ENCODE data around the gene GCNT3.
"Not testable (repeated sequence)": the region's sequence is repeated elsewhere in the genome, so short reads cannot be mapped to it uniquely, and the experiment has no call there.

Gene GCNT3

GRCh38 chr15:59622289-59622688 is 10.7 kb downstream of the GCNT3 start:
- peak; percentile 37 for DNase-seq

- no peak for DNase-seq
Observed at GRCh38 chr15:59632714-59633113, 21.1 kb downstream of the GCNT3 start.

GRCh38 chr15:59636184-59636583 is 24.6 kb downstream of the GCNT3 start:
- DNase-seq = no peak

DNA sequence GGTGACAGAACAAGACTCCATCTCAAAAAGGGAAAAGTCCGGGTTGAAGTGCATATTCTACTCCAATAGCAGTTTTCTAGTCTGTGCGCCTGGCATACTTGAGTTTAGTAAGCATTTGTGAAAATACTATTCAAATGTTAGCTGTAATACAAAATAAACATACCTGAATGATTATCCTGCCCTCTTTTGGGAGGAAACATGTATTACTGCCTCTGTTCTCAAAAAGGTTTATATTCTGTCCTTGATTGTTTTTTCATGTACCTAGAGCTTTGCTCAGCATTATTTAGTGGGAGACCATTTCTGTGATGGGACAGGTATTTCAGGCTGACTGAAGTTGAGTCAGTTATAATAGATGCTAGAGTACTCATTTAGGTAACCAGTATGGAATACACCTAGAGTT is 25.9 kb downstream of the GCNT3 start:
- not testable (repeated sequence) for DNase-seq

DNA sequence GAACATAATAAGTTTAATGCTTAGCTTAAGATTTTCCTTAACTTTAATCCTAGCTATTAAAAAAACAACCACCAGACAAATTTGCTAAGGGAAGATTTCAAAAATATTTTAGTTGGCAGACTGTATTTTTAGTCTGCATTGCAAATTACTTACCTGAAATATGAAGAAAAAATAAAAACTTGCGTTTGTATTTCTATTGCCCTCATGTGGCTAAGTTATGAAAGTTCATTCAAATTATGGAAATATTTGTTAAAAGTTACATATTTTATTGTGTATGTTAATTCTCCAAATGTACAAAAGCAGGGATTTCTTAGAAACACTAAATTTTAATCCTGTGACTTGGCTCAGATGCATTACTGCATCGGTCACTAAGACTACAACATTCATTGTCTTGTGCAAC is 30.8 kb downstream of the GCNT3 start:
- DNase-seq = no peak

GRCh38 chr15:59644756-59645155 is 33.2 kb downstream of the GCNT3 start:
- DNase-seq = no peak

DNA sequence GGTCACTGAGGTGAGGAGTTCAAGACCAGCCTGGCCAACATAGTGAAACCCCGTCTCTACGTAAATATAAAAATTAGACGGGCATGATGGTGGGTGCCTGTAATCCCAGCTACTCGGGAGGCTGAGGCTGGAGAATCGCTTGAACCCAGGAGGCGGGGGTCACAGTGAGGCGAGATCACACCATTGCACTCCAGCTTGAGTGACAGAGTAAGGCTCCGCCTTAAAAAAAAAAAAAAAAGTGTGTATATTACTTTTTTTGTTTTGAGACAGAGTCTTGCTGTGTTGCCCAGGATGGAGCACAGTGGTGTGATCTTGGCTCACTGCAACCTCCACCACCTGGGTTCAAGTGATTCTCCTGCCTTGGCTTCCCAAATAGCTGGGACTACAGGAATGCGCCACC is 34.2 kb downstream of the GCNT3 start:
- not testable (repeated sequence) for DNase-seq

DNA sequence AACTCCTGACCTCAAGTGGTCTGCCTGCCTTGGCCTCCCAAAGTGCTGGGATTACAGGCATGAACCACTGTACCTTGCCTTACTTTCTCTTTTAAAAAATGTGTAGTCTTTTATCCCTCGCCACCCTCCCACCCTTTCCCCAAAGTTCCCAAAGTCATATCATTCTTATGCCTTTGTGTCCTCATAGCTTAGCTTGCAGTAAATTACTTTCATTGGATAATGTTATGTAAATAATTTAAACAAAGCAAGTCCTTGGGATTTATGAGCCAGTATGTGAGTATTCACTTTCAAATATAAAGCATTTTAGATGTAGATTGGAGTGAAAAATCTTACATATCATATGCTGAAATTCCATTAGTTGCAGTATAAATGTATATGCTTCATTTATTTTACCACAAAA is 34.7 kb downstream of the GCNT3 start:
- no peak for DNase-seq

GRCh38 chr15:59647085-59647484 is 35.5 kb downstream of the GCNT3 start:
- DNase-seq = no peak

DNA sequence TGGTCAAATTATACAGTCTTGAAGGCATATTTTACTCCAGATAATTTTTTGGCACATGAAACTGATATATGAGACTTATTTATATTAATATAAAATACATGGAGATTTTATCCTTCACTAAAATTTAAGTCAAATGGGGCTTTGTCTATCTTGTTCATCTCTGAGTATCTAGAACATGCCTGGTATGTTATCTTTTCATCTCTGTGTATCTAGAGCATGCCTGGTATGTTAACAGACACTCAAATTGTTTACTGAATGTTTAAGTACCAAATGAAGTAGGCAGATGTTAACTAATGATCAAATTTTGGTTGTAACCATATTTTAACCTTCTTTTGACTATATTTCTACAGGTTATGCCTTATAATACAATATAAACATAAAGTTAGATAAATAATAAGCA is 38.0 kb downstream of the GCNT3 start:
- no peak for DNase-seq

DNA sequence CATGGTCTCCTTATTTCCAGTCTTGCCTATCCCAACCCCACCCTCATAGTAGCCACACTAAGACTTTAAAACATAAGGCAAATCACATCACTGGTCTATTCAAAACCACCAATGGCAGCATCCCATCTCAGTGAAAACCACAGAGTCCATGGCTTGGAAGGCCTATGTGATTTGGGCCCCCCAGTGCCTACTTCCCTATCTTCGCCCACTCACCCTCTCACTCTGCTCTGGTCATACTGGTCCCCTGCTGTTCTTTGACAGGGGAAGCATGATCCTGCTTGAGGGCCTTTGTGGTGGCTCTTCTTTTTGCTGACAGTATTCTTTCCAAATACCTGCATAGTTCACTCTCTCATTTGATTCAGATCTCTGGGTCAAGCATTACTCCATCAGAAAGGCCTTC is 42.5 kb downstream of the GCNT3 start:
- DNase-seq = no peak

DNA sequence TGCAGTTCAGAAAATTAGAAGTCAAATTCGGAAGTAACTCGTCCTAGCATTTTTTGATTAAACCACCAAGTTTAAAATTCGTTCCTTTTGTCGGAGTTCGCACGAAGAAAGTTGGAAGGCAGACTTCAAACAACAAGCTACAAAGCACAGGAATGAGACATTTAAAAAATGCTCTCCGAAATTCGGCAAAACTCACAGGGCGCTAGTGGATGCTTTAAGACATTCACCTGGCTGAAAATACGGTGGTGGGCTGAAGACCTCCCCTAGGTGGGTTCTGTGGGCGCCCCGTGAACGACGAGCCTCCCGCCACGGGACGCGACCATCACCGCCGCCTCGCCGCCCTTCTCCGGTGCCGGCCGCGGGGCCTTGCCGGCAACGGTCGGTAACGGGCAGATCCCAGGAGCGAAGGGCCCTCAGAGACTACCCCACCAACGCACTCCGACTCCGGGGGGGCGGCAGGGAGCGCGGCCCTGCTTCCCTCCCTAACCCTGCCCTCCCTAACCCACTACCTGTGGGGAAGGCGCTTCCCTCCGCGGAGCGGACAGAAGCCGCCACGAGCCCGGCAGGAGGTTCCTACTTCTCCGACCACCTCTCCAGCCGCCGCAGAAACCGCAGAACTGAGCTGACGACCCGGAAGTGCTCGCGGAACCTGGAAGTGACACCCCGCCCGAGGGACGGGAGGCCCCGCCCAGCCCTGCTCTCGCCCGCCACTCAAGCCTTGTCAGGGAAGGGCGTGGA is 45.5 kb downstream of the GCNT3 start, which contains the start of gene GTF2A2:
Gene GTF2A2 (minus strand): TSS at position 619 of the 738 bp plus-strand sequence. CDS start 5,238 bp downstream, outside the sequence.
- peak; percentile 92 for DNase-seq

DNA sequence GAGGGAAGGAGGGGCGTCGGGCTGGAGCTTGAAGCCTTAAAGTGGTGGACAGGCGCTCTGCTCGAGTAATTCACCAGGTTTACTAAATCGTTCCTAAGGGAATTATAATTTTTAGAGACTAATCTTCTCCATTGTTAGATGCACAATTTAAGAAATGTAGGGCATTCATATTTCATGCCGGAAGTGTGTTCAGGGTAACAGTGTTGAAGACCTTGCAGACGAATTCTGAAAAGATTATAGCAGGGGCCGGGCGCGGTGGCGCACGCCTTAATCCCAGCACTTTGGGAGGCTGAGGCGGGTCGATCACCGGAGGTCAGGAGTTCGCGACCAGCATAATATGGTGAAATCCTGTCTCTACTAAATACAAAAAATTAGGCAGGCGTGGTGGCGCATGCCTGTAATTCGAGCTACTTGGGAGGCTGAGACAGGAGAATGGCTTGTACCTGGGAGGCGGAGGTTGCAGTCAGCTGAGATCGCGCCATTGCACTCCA is 46.1 kb downstream of the GCNT3 start:
- no peak for DNase-seq

GRCh38 chr15:59659366-59659765 is 47.8 kb downstream of the GCNT3 start:
- no peak for DNase-seq

DNA sequence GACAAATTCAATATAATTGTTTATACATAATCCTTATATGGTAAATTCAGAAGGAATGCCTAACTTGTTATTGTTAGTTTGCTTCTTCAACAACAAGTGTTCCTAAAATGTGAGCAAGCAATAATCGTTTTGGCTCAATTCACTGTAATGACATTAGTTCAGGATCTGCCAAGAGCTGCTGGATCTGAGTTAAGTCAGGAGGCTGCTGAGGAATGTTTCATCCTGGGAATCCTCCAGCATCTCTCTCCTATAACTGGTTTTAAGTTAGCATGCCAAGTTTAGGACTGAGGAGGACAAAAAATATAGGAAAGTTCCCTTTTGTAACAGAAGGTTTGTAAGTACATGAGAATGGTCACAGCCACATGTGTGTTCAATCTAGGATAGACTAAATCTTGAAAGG is 50.7 kb downstream of the GCNT3 start:
- DNase-seq = peak; percentile 26

DNA sequence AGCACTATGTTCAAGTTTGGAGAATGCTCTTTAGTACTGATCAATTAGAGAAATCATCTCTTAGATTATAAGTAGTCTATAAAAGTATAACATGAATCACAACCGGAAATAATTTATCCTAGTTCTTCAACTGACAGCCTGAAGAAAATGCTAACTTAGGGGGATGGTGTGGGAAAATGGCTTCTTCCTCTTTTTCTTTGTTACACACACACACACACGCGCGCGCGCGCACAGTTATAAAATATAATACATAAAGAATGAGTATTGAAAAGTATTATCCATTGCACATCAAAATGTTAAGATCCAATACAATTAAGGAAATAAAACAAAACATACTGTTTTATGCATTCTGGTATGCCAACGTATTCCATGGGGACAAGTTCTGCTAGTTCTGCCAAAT is 57.0 kb downstream of the GCNT3 start:
- DNase-seq = no peak
